ENCODE measurements around the gene PTCD1. TPM values are rescaled to one million over a fixed set of nuclear protein-coding genes. Genes with fewer than 3 reads are reported as not detected.
A peak's percentile ranks its signal among the peaks of the same experiment; 100 is the strongest.

The PTCD1 gene
- total and polyA plus RNA-seq, 5 donors from 2014 or later, result 0.91 to 3.8 (median 3.2) TPM

GRCh38 chr7:99379043-99379577 lies 59.5 kb downstream of the PTCD1 start:
- peak overlapping the region; percentile 43 for H3K4me3 ChIP-seq (ENCODE audit: low read depth, low read length)

GRCh38 chr7:99375070-99375807 lies 63.4 kb downstream of the PTCD1 start:
- Histone ChIP-seq H3K4me3 (ENCODE audit: low read depth, low read length) (peak overlapping the region; percentile 48), H3K9me3 (ENCODE audit: control insufficient read depth in 2 of 2, low read length in 2 of 2) (no peaks in the 10 kb centered on the region), H3K27me3 (ENCODE audit: control insufficient read depth, insufficient read depth, low read length) (no peaks in the 10 kb centered on the region), H3K27ac (ENCODE audit: insufficient read depth, low read length, poor library complexity, severe bottlenecking) (peak overlapping the region; percentile 99), H3K36me3 (ENCODE audit: control insufficient read depth, insufficient read depth, low read length) (peaks cover 7% of the 10 kb centered on the region), H3K4me1 (ENCODE audit: control insufficient read depth, insufficient read depth, low read length, poor library complexity, severe bottlenecking) (peaks cover 53% of the 10 kb centered on the region)
- Mint-ChIP-seq H3K27ac (peak overlapping the region in 2 of 3 donors; percentile 36 to 92), H3K27me3 (peaks cover 4% of the 10 kb centered on the region), H3K9me3 (no peaks in the 10 kb centered on the region), H3K36me3 (peaks cover 4% of the 10 kb centered on the region), H3K4me3 (peak overlapping the region; percentile 83 to 94 (median 88)), H3K4me1 (peaks cover 0 to 44% (median 27%) of the 10 kb centered on the region in 4 donors)
- peak; percentile 58 to 76 (median 59) for DNase-seq
- ATAC-seq (ENCODE audit: low read depth in 2 of 2), result peak; percentile 46 to 47

More at GRCh38 chr7:99379043-99379577, 59.5 kb downstream of the PTCD1 start:
- Histone ChIP-seq H3K27me3 (ENCODE audit: control insufficient read depth, insufficient read depth, low read length) (no peaks in the 10 kb centered on the region), H3K27ac (ENCODE audit: insufficient read depth, low read length, poor library complexity, severe bottlenecking) (peak overlapping the region; percentile 99), H3K9me3 (ENCODE audit: control insufficient read depth in 2 of 2, low read length in 2 of 2) (no peaks in the 10 kb centered on the region), H3K4me1 (ENCODE audit: control insufficient read depth, insufficient read depth, low read length, poor library complexity, severe bottlenecking) (peaks cover 80% of the 10 kb centered on the region), H3K36me3 (ENCODE audit: control insufficient read depth, insufficient read depth, low read length) (peaks cover 12% of the 10 kb centered on the region)
- no peaks in the 10 kb centered on the region for H3K9me3 Mint-ChIP-seq
- H3K36me3 Mint-ChIP-seq, result peaks cover 12% of the 10 kb centered on the region
- DNase-seq (peak; percentile 39 to 60 (median 59)), ATAC-seq (ENCODE audit: low read depth in 2 of 2) (no peak)
- H3K4me1 Mint-ChIP-seq, result peaks cover 0 to 67% (median 40%) of the 10 kb centered on the region in 4 donors
- peak overlapping the region; percentile 92 to 96 (median 94) for H3K27ac Mint-ChIP-seq
- peaks cover 4% of the 10 kb centered on the region for H3K27me3 Mint-ChIP-seq
- H3K4me3 Mint-ChIP-seq, result peak overlapping the region; percentile 81 to 92 (median 90)

DNA sequence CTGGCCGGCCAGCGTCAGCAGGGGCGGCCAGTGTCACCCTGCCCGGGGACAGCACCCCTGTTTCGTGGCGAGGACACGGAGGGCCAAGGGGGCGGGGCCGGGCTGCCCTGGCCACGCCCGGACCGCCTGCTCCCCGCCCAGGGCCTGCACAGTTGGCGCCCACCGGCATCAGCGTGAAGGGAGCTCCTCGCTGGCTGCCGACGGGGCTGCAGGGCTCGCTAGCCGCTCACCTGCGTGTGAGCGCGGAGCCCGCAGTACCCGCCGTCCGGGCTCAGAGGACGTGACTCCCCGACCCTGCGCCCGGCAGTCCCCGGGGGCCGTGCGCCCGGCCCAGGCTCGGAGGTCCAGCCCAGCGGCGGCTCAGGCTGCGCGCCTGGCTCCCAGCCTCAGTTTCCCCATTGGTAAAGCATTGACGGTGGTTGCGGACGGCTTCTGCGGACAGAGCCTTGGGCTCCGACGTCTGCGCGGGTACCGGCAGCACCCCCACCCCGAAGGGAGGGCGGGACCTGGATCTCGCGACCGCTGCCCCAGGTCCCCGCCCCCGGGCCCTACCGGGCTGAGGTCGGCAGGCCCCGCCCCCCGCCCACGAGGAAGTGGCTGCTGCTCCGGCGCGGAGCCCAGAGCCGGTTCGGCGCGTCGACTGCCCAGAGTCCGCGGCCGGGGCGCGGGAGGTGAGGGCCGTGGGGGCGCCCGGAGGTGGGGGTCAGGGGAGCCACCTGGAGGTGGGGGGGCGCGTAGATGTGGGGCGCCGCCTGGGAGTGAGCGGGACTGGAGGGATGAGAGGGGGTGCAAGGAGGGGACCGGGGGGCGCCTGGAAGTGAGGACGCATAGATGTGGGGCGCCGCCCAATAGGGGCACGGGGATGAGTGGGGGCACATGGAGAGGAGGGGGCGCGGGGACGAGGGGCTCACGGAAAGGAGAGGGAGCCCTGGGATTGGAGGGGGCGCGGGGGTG lies 64.2 kb downstream of the PTCD1 start, which contains the start of gene ARPC1B:
Gene ARPC1B, plus strand, starts transcription at position 620 of the 954 bp plus-strand sequence. CDS start 10,985 bp downstream, outside the sequence.
- Histone ChIP-seq H3K27ac (ENCODE audit: insufficient read depth, low read length, poor library complexity, severe bottlenecking) (peak within 1 kb of the TSS; percentile 99), H3K36me3 (ENCODE audit: control insufficient read depth, insufficient read depth, low read length) (peaks cover 7% of the 10 kb centered on the region), H3K4me3 (ENCODE audit: low read depth, low read length) (peak within 1 kb of the TSS; percentile 48), H3K27me3 (ENCODE audit: control insufficient read depth, insufficient read depth, low read length) (no peaks in the 10 kb centered on the region), H3K4me1 (ENCODE audit: control insufficient read depth, insufficient read depth, low read length, poor library complexity, severe bottlenecking) (peaks cover 45% of the 10 kb centered on the region), H3K9me3 (ENCODE audit: control insufficient read depth in 2 of 2, low read length in 2 of 2) (no peaks in the 10 kb centered on the region)
- H3K4me3 Mint-ChIP-seq, result peak within 1 kb of the TSS; percentile 83 to 94 (median 88)
- H3K36me3 Mint-ChIP-seq, result peaks cover 4% of the 10 kb centered on the region
- H3K27ac Mint-ChIP-seq, result peak within 1 kb of the TSS; percentile 36 to 92 (median 66)
- ATAC-seq (ENCODE audit: low read depth in 2 of 2), result peak; percentile 76 to 78
- peak; percentile 80 to 94 (median 82) for DNase-seq
- peaks cover 0 to 36% (median 21%) of the 10 kb centered on the region in 4 donors for H3K4me1 Mint-ChIP-seq
- H3K27me3 Mint-ChIP-seq, result peaks cover 4% of the 10 kb centered on the region
- H3K9me3 Mint-ChIP-seq, result no peaks in the 10 kb centered on the region

DNA sequence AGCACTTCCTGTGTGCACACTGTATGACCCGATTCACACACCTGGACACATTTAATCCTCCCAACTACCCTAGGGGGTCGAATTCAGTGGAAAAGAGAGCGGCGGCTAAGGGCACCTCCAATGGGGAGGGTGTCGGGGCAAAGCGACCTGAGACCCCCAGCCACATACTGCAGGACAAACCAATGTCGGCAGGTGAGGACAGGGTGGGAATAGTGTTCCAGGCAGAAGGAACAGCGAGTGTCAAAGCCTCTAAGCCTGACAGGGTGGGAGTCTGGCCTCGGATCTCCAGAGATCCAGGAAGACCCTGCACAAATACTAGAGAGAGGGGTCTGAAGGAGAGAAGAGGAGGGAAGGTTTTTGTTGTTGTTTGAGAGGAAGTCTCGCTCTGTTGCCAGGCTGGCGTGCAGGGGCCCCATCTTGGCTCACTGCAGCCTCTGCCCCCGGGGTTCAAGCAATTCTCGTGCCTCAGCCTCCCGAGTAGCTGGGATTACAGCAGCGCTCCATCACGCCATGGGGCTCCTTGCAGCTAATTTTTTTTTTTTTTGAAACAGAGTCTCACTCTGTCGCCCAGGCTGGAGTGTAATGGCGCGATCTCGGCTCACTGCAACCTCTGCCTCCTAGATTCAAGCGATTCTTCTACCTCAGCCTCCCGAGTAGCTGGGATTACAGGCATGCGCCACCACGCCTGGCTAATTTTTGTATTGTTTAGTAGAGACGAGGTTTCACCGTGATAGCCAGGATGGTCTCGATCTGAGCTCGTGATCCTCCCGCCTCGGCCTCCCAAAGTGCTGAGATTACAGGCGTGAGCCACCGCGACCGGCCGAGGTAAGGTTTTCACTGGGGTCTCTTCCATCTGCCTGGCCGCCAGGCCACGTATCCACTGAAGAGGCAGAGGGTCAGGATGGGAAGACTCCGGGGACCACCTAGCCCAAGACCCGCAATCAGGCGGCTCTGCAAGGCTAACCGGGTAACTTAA lies 65.2 kb downstream of the PTCD1 start:
- Mint-ChIP-seq H3K27me3 (peaks cover 4% of the 10 kb centered on the region), H3K4me3 (peak overlapping the region; percentile 82 to 92 (median 88)), H3K9me3 (no peaks in the 10 kb centered on the region), H3K36me3 (no peaks in the 10 kb centered on the region), H3K4me1 (peaks cover 0 to 29% (median 14%) of the 10 kb centered on the region in 4 donors), H3K27ac (peak overlapping the region; percentile 55 to 69 (median 66))
- Histone ChIP-seq H3K27me3 (ENCODE audit: control insufficient read depth, insufficient read depth, low read length) (no peaks in the 10 kb centered on the region), H3K9me3 (ENCODE audit: control insufficient read depth in 2 of 2, low read length in 2 of 2) (no peaks in the 10 kb centered on the region), H3K4me1 (ENCODE audit: control insufficient read depth, insufficient read depth, low read length, poor library complexity, severe bottlenecking) (peaks cover 36% of the 10 kb centered on the region), H3K27ac (ENCODE audit: insufficient read depth, low read length, poor library complexity, severe bottlenecking) (peak overlapping the region; percentile 99), H3K36me3 (ENCODE audit: control insufficient read depth, insufficient read depth, low read length) (peaks cover 7% of the 10 kb centered on the region), H3K4me3 (ENCODE audit: low read depth, low read length) (peak overlapping the region; percentile 24)
- DNase-seq (no peak), ATAC-seq (ENCODE audit: low read depth in 2 of 2) (no peak)

DNA sequence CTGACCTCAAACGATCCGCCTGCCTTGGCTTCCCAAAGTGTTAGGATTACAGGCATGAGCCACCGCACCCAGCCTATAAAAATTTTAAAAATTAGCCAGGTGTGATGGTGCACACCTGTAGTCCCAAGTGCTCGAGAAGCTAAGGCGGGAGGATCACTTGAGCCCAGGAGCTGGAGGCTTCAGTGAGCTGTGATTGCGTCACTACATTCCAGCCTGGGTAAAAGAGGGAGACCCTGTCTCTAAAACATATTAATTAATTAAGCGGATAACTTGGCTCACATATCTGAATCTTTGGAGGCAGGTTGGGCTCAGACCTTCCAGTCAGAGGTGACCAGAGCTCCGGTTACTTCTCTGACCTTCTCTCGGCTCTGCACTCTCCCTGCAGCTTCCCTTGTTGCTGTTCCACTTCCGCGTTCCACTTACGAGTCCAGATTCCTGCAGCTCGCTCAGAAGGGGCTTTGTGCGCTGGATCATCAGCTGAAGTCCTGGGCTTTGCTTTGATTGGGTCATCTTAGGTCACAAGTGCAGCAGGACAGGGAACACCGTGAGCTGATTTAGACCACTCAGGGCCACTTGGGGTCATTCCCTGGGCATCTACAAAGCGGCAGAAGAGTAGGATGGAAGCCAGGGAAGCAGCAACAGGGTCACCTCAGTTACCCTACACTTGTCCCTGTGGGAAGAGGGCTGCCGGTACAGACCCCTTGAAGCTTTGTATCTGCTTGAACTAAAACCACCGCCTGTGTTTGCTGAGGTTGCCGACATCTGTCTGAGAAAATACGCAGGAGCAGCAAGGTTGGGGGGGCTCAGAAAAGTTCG lies 66.1 kb downstream of the PTCD1 start:
- no peak overlapping the region for H3K4me3 ChIP-seq (ENCODE audit: low read depth, low read length)
- no peaks in the 10 kb centered on the region for H3K36me3 ChIP-seq (ENCODE audit: control insufficient read depth, insufficient read depth, low read length)
- Mint-ChIP-seq H3K4me1 (peaks cover 0 to 20% (median 10%) of the 10 kb centered on the region in 4 donors), H3K27me3 (peaks cover 4% of the 10 kb centered on the region), H3K36me3 (no peaks in the 10 kb centered on the region), H3K4me3 (peak overlapping the region; percentile 82 to 88 (median 86)), H3K27ac (peak overlapping the region; percentile 55 to 90 (median 69)), H3K9me3 (no peaks in the 10 kb centered on the region)
- ATAC-seq (ENCODE audit: low read depth in 2 of 2) (no peak), DNase-seq (no peak)
- no peaks in the 10 kb centered on the region for H3K9me3 ChIP-seq (ENCODE audit: control insufficient read depth in 2 of 2, low read length in 2 of 2)
- H3K27ac ChIP-seq (ENCODE audit: insufficient read depth, low read length, poor library complexity, severe bottlenecking), result no peak overlapping the region
- H3K4me1 ChIP-seq (ENCODE audit: control insufficient read depth, insufficient read depth, low read length, poor library complexity, severe bottlenecking), result peaks cover 27% of the 10 kb centered on the region
- H3K27me3 ChIP-seq (ENCODE audit: control insufficient read depth, insufficient read depth, low read length), result no peaks in the 10 kb centered on the region

DNA sequence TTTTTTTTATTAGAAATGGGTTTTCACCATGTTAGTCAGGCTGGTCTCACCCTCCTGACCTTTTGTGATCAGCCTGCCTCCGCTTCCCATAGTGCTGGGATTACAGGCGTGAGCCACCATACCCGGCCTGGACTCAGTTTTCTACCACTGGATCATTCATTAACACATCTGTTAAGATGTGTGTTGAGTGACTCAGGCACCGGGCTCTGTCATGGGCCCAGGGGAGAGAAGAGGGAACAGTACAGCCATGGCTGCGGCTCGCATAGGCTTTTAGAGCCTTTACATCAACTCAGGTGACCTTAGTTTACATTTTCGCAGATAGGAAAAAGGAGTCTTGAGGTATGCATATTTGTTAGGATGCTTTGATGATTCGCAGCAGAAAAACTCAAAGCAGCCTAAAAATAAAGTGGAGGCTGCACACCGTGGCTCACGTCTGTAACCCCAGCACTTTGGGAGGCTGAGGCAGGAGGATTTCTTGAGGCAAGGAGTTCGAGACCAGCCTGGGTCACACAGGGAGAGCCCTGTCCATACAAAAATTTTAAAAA lies 67.2 kb downstream of the PTCD1 start:
- peaks cover 6% of the 10 kb centered on the region for H3K36me3 ChIP-seq (ENCODE audit: control insufficient read depth, insufficient read depth, low read length)
- H3K27ac ChIP-seq (ENCODE audit: insufficient read depth, low read length, poor library complexity, severe bottlenecking), result no peak overlapping the region
- no peaks in the 10 kb centered on the region for H3K27me3 ChIP-seq (ENCODE audit: control insufficient read depth, insufficient read depth, low read length)
- no peak for ATAC-seq (ENCODE audit: low read depth in 2 of 2)
- Mint-ChIP-seq H3K36me3 (peaks cover 5% of the 10 kb centered on the region), H3K27ac (no peak overlapping the region), H3K9me3 (no peaks in the 10 kb centered on the region), H3K4me1 (peaks cover 0 to 11% (median 4%) of the 10 kb centered on the region in 4 donors), H3K27me3 (no peaks in the 10 kb centered on the region), H3K4me3 (peak overlapping the region in 1 of 4 donors; percentile 60)
- no peaks in the 10 kb centered on the region for H3K9me3 ChIP-seq (ENCODE audit: control insufficient read depth in 2 of 2, low read length in 2 of 2)
- no peak for DNase-seq
- H3K4me1 ChIP-seq (ENCODE audit: control insufficient read depth, insufficient read depth, low read length, poor library complexity, severe bottlenecking), result peaks cover 16% of the 10 kb centered on the region
- H3K4me3 ChIP-seq (ENCODE audit: low read depth, low read length), result no peak overlapping the region

Data from CD4-positive, CD25-positive, alpha-beta regulatory T cell (primary cell).